GM19397 (cell line): Measurements from ENCODE around the gene NR2C2.
"Not testable (repeated sequence)": the region's sequence is repeated elsewhere in the genome, so short reads cannot be mapped to it uniquely, and the experiment has no call there.

Experiments used
- ATAC-seq: cut with Tn5 transposase; IDR thresholded peaks from one replicate; pipeline ENCODE4 v1.9.1; 2021; ENCODE audit warnings: mild to moderate bottlenecking, moderate library complexity; ENCODE audit not compliant: unreplicated experiment

NR2C2 gene

GRCh38 chr3:14957153-14957552 is 9.8 kb downstream of the NR2C2 start:
- no peak for ATAC-seq

GRCh38 chr3:14957925-14958324 is 10.5 kb downstream of the NR2C2 start:
- ATAC-seq, result no peak

GRCh38 chr3:14959359-14959943 is 12.1 kb downstream of the NR2C2 start:
- no peak for ATAC-seq

- ATAC-seq, result no peak
These were observed 15.4 kb downstream of the NR2C2 start for GRCh38 chr3:14962762-14963161.

- no peak for ATAC-seq
These were observed 19.9 kb downstream of the NR2C2 start for GRCh38 chr3:14967285-14967684.

GRCh38 chr3:14969671-14970070 is 22.3 kb downstream of the NR2C2 start:
- no peak for ATAC-seq

- no peak for ATAC-seq
These were observed 28.9 kb downstream of the NR2C2 start for GRCh38 chr3:14976317-14976716.

- peak; percentile 66 for ATAC-seq
These were observed 33.3 kb downstream of the NR2C2 start for GRCh38 chr3:14980689-14981088.

- ATAC-seq, result no peak
These were observed 37.3 kb downstream of the NR2C2 start for GRCh38 chr3:14984581-14985113.

GRCh38 chr3:14988988-14989394 is 41.6 kb downstream of the NR2C2 start:
- peak; percentile 99 for ATAC-seq

- no peak for ATAC-seq
These were observed 42.8 kb downstream of the NR2C2 start for GRCh38 chr3:14989943-14990779.

GRCh38 chr3:14990780-14991148 is 43.4 kb downstream of the NR2C2 start:
- ATAC-seq, result no peak

- no peak for ATAC-seq
These were observed 43.9 kb downstream of the NR2C2 start for GRCh38 chr3:14991151-14991742.

- ATAC-seq, result no peak
These were observed 44.6 kb downstream of the NR2C2 start for GRCh38 chr3:14991818-14992612.

GRCh38 chr3:14997941-14998340 is 50.6 kb downstream of the NR2C2 start:
- ATAC-seq, result no peak

- ATAC-seq, result not testable (repeated sequence)
These were observed 51.8 kb downstream of the NR2C2 start for GRCh38 chr3:14999182-14999581.

GRCh38 chr3:15007681-15008141 is 60.3 kb downstream of the NR2C2 start:
- ATAC-seq, result no peak

GRCh38 chr3:15009167-15009566 is 61.8 kb downstream of the NR2C2 start:
- no peak for ATAC-seq

GRCh38 chr3:15010664-15011063 is 63.3 kb downstream of the NR2C2 start:
- ATAC-seq, result no peak

- no peak for ATAC-seq
These were observed 63.8 kb downstream of the NR2C2 start for GRCh38 chr3:15011174-15011573.
